Islet precursor cell (in vitro differentiated cells): ENCODE results near the gene CMTM1.
"Not testable (repeated sequence)": the region's sequence is repeated elsewhere in the genome, so short reads cannot be mapped to it uniquely, and the experiment has no call there.

Source experiments
- DNase-seq: peaks from one replicate; pipeline ENCODE4 v3.0.0-alpha.2; 2018

The CMTM1 gene

DNA sequence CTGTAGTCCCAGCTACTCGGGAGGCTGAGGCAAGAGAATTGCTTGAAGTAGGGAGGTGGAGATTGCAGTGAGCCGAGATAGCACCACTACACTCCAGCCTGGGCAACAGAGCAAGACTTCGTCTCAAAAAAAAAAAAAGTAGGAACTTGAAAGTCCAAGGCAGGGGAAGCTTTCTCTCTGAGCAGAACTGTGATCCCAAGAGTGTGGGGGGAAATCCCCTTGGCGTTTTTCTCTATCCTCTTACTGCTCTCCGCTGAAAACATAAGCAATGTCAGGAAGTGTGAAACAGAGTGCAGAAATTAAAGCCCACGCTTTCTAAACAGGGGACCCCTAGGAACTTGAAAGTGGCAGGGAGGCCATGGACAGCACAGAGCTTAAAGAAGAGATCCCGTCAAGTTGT lies 28.5 kb downstream of the CMTM1 start:
- DNase-seq, result no peak

DNA sequence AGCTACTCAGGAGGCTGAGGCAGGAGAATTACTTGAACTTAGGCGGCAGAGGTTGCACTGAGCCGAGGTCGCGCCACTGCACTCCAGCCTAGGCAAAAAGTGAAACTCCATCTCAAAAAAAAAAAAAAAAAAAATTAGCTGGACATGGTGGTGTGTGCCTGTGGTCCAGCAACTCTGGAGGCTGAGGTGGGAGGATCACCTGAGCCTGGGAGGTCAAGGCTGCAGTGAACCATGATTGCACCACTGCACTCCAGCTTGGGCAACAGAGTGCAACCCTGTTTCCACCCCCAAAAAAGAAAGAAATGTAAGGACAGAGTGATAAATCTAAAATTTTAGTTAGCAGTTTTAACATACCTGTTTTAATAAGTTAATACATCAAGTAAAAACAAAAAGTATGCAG lies 30.3 kb downstream of the CMTM1 start:
- not testable (repeated sequence) for DNase-seq

DNA sequence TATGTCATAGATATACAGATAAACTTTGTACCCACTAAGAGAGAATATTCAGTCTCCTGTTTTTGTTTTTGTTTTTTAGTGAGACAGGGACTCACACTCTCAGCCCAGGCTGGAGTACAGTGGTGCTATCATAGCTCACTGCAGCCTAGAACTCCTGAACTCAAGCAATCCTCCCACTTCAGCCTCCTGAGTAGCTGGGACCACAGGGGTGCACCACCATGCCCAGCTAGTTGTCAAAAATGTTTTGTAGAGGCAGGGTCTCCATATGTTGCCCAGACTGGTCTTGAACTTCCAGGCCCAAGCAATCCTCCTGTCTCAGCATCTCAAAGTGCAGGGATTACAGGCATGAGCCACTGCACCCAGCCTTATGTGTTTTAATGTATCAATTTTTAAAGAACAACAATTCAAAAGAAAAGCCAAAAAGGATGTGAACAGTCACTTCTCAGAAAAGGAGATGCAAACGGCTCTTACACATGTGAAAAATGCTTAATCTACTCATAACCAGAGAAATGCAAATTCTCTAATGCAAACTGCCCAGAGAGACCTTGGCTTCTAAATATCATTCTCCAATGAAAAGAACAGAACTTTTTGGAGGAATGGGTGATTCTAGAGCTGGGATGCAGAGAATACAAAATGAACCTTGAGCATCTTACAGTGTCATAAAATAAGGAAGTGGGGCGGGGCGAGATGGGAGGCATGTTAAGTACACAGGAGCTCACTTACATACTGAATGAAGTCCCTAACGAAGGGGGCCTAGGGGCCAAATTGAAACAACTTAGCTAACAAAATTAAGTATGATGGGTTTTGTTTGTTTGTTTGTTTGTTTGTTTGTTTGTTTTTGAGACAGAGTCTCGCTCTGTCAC lies 31.0 kb downstream of the CMTM1 start:
- no peak for DNase-seq

DNA sequence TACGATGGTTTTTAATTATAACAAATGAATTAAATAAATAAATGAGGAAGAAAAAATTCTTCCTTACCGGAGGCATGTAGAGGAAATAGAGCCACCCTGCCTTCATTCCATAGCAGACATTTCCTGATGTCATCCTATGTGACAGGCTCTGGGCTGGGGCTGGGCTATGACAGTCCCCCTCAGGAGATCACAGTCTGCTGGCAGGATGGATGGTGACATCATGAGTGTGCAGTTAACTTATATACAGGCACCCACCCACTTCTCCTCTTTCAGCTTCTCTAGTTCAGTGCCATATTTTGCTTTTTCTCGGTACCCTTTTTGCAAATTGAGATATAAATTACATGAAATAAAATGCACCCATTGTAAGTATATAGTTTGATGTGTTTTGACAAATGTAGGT lies 31.9 kb downstream of the CMTM1 start:
- DNase-seq, result no peak

DNA sequence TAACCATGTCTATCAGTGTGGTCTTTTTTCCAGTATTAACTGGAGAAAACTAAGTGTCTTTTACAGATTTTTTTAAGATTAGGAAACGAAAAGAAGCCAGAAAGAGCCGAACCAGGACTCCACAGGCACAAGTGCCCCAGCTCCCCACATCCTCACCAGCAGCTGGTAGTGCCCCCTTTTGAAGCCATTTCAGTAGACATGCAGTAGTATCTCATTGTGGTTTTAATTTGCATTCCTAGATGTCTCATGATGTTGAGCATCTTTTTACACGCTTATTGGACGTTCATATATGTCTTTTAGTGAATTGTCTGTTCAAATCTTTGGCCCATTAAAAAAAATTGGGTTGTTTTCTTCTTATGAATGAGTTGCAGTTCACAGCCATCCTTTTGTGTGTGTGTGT lies 33.5 kb downstream of the CMTM1 start:
- no peak for DNase-seq

DNA sequence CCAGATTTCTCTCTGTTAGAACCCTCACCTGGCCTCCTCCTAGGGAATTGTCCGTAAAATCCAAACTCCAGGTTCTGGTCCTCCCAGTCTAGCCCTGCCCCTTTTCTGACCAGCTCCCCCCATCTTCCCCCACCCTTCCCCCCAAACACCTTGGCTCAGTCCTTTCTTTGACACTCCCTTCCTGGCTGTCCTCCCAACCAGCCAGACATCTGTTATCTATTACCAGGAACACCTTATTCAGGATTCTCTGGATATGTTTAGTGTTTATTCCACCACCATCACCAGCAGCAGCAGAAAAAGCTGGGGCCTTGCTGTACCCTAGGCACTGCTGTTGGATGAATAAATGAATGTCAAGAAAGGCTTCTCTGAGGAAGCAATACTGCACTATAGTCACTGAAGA lies 34.2 kb downstream of the CMTM1 start:
- no peak for DNase-seq

DNA sequence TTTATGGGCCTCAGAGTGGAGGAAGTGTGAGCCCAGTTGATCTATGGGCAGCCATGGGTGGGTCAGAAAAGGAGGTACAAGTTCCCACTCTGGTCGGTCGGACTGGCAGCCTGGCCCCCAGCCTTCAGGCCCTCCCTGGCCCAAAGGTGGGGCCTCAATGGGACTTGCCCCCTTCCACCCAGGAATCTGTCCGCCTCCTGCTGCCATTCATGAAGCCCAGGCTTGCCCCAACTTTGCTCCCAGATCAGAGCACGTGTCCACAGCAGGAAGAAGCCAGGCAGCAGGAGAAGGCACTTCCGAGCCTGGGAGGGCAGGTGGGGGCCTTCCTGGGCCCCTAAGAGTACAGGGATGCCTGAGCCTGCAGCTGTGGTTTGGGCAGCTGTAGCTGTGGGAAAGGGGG lies 35.2 kb downstream of the CMTM1 start:
- DNase-seq, result no peak

DNA sequence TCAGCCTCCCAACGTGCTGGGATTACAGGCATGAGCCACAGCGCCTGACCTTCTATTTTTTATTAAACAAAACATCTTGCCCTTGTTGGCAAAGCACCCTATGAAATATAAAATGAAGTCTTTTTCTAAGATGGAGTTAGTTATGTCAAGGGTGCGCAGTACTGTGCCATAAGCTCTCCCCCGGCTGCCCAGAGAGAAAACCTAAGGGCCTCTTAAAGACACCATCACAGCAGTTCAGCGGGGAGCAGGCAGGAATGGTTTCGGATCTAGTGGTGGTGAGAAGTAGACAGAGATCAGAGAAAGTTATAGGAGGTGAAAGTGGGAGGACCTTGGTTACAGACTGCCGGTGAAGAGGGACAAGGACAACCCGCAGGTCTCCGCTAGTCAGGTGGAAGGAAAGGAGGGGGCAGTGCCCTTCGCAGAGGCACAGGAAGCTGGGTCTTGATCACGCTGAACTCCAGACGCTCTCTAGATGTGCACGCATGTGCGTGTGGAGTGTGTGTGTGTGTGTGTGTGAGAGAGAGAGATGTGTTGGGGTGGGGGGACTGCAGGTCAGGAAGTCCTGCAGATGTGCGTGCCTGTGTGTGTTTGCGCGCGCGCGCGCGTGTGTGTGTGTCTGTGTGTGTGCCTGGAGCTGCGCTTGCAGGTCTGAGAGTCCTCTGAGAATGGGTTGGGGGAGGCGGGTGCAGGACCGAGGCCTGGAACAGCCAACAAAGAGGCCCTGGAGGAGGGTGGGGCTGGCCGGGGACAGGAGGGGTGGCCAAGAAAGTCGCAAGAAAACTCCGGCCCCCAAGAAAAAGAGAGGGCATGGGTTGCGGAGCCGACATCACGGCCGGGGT lies 37.5 kb downstream of the CMTM1 start:
- no peak for DNase-seq

DNA sequence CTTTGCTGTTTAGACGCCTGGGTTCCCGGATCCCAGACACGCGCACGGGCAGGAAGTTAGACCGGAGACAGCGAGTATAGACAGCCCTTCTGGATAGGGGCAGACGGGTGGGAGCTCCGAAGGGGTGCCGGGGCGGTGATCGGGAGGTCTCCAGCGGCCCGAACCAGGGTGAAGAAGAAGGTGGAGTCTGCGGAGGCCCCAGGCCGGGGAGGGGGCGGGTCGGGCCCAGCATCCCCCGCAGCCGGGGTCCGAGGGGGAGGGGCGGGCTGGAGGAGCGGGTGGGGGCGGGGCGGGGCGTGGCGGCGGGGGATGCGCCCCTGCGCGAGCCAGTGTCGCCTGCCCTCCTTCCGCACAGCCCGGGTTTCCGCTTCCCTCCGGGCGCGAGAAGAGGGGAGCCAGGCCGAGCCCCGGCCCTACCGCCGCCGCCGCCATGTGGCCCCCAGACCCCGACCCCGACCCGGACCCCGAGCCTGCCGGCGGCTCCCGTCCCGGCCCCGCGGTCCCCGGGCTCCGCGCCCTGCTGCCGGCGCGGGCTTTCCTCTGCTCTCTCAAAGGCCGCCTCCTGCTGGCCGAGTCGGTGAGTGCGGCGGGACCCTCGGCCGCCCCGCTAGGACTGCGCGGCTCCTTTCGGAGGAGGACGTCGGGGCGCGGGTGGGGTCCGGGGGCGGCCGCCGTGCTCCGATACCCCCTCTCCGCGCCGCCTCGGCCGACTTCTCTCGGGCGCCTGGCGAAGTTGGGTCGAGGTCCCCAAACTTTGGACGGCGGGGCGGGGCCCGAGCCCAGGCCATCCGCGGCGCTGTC lies 38.3 kb downstream of the CMTM1 start, which contains the start of gene CMTM3:
Gene CMTM3, plus strand, starts transcription at position 329 of the 801 bp plus-strand sequence. Its CDS starts 102 bp downstream, at position 431.
- peak; percentile 91 for DNase-seq

DNA sequence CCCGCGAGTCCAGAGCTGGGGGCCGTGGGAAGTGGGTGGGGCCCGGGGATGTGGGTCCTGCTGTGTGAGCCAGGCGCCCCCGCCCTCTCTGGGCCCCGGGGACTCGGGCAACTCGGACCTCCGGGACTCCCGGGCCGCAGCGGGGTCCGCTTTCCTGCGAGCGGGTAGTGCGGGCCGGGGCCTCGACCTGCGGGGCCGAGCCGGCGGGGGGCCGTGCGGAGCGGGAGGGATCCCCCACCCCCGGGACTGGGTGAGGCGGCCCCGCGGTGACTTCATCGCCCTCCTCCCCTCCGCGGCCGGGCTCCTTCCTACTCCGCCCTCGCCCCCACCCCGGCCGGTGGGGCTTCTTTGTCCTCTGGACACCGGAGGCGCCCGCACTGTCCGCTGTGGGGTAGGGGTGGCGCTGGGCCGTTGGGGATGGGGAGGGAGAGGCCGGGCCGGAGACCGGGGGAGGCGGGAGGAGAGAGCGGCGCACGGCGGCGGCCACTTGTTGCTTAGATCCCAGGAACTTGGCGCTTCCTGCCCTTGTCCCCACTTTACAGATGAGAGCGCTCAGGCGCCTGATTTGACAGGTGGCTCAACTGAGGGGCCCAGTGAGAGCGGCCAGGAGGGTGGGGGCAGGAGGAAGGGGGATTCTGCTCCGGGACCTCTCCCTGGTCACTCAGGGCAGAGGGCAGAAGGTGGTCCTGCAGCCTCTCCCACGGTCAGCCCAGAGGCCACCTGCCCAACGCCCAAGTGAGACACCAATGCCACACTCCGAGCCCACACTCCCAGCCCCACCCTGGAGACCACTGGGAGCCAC lies 39.1 kb downstream of the CMTM1 start:
- peak; percentile 73 for DNase-seq

DNA sequence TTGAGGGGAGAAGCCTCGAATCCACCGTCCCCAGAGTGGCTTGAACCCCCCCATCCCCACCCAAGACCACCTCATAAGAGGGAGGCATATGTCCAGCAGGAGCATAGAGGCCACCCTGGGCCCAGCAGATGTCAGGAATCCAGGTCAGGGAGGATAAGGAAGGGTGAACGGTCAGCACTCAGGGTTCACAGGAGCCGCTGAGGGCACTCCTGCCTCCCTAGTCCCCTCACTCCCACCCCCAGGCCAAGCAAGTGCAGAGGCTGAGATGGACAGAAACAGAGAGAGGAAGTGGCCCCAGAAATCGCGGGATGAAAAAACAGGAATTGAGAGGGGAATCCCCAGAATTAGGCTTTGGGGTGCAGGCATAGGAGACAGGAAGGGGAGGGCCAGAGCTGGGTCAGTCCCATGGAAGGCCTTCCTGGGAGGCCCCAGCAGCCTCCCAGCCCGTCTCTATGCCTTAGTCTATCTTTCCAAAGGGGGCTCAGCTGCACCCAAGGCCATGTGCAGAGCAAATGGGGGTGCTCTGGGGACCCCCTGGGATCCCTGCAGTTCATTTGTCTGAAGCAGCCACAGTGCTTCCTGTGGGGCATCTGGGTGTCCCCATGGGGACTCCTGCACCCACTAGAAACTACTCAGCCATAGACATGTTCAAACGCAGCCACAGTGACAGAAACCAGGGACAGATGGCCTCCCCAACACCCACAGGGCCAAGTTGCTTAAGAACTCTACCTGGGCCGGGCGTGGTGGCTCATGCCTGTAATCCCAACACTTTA lies 39.9 kb downstream of the CMTM1 start:
- no peak for DNase-seq

DNA sequence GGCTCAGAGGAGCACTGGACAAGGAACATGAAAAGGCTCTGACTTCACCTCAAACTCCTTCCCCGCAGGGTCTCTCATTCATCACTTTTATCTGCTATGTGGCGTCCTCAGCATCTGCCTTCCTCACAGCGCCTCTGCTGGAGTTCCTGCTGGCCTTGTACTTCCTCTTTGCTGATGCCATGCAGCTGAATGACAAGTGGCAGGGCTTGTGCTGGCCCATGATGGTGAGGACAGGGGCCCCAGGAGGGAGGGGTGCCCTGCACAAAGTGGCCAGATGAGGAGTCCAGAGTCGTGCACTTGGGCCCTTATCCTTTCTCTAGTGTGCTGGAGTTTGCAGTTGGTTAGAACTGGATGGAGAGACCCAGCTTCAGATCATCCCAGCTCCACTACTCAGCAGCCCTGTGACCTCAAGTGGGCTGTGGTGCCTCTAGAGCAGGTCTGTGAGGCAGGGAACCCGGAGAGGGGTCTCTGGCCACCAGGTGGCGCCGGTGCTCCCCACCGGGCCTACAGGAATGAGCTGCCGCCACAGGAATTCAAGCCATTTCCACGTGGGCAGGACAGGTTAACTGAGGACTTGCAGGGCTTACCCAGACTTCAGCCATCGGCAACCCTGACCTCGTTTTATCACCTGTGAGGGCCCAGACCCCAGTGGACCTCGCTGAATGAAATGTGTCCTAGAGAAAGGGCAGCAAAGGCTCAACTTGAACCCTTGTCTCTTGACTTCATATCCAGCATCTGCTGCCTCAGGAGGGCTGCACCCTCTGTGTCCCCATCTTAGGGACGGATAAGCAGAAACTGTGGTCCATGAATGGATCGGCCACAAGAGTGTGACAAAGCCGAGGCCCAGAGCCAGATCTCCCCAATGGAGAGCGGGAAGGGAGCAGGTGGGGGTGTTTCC lies 42.3 kb downstream of the CMTM1 start:
- DNase-seq, result peak; percentile 98

DNA sequence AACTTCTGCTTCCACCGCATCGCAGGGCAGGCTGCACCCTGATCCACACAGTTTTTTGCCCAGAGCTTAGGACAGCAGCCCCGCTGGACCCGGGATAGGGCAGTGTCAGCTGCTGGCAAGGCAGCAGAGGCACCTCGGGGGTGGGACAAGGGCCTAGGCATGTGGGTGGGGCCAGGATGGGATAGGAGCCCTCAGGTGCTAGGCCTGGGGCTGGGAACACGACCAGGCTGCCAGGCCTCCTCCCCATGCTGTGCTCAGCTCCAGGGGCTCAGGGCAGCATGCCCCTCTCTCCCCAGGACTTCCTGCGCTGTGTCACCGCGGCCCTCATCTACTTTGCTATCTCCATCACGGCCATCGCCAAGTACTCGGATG lies 42.9 kb downstream of the CMTM1 start:
- DNase-seq, result no peak

DNA sequence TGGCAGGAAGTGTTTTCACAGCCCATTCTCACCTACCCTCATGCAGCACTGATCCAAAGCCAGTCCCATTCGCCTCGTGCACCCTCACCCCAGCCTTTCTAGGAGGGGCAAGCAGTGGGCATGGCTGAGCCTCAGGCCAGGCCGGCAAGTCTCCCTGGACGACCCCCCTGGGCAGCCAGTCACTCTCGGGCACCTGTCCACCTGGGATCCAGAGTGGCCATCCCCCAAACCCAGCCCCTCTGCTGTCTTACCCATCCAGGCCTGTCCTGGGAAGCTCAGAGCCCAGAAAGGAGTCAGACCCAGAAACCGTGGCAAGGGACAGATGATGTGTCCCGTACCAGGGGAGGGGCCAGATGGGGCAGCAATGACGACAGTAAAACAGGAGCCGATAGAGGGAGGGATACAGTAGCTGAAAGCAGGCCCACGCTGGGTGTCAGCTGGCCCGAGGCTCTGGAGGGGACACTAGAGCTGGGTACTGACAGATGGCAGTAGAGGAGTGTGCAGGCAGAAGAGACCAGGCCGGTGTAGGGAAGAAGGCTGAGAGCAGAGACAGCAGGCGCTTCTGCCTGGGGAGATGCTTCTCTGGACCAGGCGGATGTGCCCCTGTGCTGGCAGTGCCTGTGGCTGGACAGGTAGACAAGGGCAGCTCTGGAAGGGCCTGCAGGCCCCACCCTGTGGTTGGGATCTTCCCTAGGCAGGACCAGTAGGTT lies 44.0 kb downstream of the CMTM1 start:
- DNase-seq, result no peak

DNA sequence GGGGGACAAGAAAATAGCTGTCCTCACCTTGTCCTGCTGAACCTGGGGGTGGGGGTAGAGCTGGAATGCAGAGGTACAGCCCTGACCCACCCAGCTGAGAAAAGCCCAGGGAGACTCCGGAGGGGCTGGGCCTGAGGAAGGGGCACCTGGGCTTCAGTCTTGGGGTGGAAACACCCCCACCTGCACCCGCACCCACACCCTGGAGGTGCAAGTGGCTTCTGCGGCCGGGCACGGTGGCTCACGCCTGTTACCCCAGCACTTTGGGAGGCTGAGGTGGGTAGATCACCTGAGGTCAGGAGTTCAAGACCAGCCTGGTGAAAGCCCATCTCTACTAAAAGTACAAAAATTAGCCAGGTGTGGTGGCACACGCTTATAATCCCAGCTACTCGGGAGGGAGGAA lies 45.7 kb downstream of the CMTM1 start:
- DNase-seq, result not testable (repeated sequence)

DNA sequence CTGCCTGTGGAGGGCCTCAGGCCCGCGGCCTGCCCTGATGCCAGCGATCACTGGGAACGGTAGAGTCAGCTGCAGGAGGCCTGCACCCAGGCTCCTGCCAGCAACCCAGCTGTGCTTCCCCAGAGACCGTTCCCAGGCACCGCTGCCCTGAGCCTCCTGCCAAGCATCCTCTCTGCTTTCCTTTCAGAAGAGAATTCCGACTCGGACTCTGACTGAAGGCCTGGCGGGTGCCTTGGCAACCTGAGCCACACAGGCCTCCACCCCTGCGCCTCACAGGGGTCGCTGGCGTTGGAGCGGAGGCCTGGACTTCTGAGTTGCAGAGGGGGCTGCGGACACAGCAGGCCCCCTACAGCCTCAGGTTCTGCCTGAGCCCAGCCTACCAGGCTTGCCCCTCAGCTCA lies 46.2 kb downstream of the CMTM1 start:
- DNase-seq, result no peak

DNA sequence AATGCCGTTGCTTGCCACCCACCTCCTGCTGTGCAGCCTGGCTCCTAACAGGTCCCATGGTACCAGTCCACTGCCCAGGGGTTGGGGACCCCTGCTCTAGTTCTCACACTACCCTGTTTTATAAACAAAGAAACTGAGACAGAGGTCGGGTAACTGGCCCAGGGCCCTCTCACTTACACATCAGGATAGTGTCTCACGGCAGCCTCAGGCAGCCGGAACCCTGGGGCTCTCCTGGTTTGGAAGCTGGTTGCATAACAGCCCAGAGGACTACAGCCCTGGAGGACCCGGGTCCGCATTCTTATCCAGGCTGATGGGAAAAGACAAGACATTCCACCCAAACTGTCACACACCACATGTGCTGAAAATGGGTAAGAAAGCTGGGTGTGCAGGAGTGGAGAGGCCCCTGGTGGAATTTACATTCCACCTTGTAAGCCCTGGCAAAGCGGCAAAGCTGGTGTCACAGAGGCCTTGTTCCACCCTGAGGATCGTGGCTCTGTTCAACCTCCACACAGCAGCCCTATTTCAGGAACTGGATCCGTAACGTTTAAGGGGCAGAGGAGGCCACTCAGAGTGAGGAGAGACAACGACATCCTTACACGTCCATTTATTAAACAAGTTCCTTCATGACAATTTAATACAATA lies 48.0 kb downstream of the CMTM1 start:
- no peak for DNase-seq

DNA sequence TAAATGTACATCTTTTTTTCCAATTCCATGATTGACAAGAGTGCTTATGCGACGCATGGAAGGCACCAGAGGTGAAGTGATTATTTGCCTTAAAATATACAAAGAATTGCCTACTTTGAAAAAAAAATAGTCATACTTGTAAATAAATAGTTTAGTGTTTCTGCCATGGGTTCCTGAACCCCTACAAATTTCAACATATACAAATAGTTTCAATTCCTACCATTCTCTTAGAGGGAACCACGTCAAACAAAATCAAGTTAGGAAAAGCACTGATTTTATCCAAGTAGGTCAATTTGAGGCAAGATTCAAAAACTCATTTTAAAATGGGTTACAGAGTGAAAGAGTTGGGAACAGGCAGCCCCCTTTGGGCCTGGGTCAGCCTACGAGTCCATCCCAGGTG lies 49.9 kb downstream of the CMTM1 start:
- no peak for DNase-seq

DNA sequence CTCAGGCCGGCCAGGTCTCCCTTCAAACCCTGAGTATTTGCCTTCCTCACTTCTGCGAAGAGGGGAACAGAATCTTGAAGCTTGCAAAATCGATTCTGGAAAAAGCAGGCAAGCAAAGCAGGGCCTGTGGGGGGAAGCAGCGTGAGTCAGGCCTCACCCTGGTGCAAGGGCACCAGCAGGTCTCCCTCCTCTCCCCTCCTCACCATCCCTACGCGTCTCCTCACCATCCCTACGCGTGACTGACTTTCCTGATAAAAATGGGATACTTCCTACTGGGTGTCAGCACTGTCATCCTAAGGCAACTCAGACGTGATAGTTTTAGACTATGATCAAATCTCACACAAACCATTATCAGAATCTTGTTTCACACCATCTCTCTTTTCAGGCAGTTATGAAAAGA lies 50.4 kb downstream of the CMTM1 start:
- no peak for DNase-seq
